Kidney (tissue), 14 donors: Measurements from ENCODE around the gene RPL39L. TPM values are rescaled to one million over a fixed set of nuclear protein-coding genes. Genes with fewer than 3 reads are reported as not detected.
"Not testable (repeated sequence)": the region's sequence is repeated elsewhere in the genome, so short reads cannot be mapped to it uniquely, and the experiment has no call there.

Source experiments
- DNase-seq, 5 donors: peaks; one replicate each; pipeline ENCODE4 v3.0.0-alpha.2; 2013 to 2020
- FAIRE-seq: peaks from 2 replicates; lab custom pipeline; 2012; peaks lifted over from hg19 to GRCh38; lab: Jason Lieb, UNC
- H3K27ac ChIP-seq, 2 donors: one replicate each; pipeline ENCODE4 v1.7.0; 2013; ENCODE audit warnings: low read depth in 2 of 2, low read length in 2 of 2, inconsistent platforms in 1 of 2
- H3K27me3 ChIP-seq: one replicate; pipeline ENCODE4 v1.7.1; 2013; ENCODE audit warnings: low read length, inconsistent platforms; ENCODE audit not compliant: control insufficient read depth, insufficient read depth
- H3K36me3 ChIP-seq, 3 donors: one replicate each; pipeline versions ENCODE4 v1.7.0 to v1.7.1; 2013; ENCODE audit warnings: low read length in 3 of 3, control low read depth in 1 of 3, inconsistent platforms in 1 of 3; ENCODE audit not compliant: insufficient read depth in 3 of 3, control insufficient read depth in 2 of 3
- H3K4me1 ChIP-seq, 3 donors: one replicate each; pipeline versions ENCODE4 v1.7.0 to v1.7.1; 2013; ENCODE audit warnings: low read length in 3 of 3, inconsistent platforms in 1 of 3, low read depth in 1 of 3; ENCODE audit not compliant: control insufficient read depth in 2 of 3, insufficient read depth in 2 of 3
- H3K4me3 ChIP-seq, 3 donors: one replicate each; pipeline versions ENCODE4 v1.7.0 to v1.8.1; 2013; ENCODE audit warnings: low read length in 3 of 3, control low read depth in 1 of 3, inconsistent platforms in 1 of 3
- H3K9ac ChIP-seq, 3 donors: one replicate each; pipeline versions ENCODE4 v1.7.0 to v1.7.1; 2013; ENCODE audit warnings: low read length in 3 of 3, control low read depth in 1 of 3, inconsistent platforms in 1 of 3
- H3K9me3 ChIP-seq, 3 donors: one replicate each; pipeline versions ENCODE4 v1.7.0 to v1.7.1; 2013; ENCODE audit warnings: low read length in 3 of 3, control low read depth in 1 of 3, inconsistent platforms in 1 of 3; ENCODE audit not compliant: control insufficient read depth in 2 of 3, insufficient read depth in 1 of 3
- CTCF ChIP-seq: IDR thresholded peaks from 3 replicates; pipeline ENCODE4 v1.5.1; 2012; ENCODE audit warnings: mild to moderate bottlenecking, moderate library complexity, borderline replicate concordance; ENCODE audit not compliant: insufficient read depth; ENCODE audit errors: extremely low read depth
- intact Hi-C: fragments of 100-400 bp; cut with DNase I; formaldehyde crosslinking; loops from one replicate; pipeline ENCODE4 v1.11.1; 2022
- polyA plus RNA-seq: library from polyadenylated mRNA; stranded (reverse); fragments of 350-450 nt; fragmentation: Illumina TruSeq; extraction: RNeasy Lipid Tissue Mini Kit (QIAGEN cat#74804); gene quantifications from one replicate; pipeline ENCODE4 v1.2.3, GENCODE V29; 2014; ENCODE audit warnings: low read depth, low replicate concordance; ENCODE audit not compliant: insufficient read depth
- total RNA-seq: library from RNA; stranded (reverse); fragmentation: NEBNext Ultra II Directional; extraction: Animal tissue kit (Norgen Biotek cat#: 25700); gene quantifications from one replicate; pipeline ENCODE4 v1.2.1, GENCODE V29; 2021
- donor health status: control.
- donor health status: control.
- donor health status: control.
- donor health status: control.
- donor health status: control.
- donor health status: DM: yes; HTN: yes; CAD: no.
- donor health status: Normal renal cell carcinoma (clear cell type).

The RPL39L gene
- total and polyA plus RNA-seq, 2 donors from 2014 or later, result 5.7 to 10.9 TPM

DNA sequence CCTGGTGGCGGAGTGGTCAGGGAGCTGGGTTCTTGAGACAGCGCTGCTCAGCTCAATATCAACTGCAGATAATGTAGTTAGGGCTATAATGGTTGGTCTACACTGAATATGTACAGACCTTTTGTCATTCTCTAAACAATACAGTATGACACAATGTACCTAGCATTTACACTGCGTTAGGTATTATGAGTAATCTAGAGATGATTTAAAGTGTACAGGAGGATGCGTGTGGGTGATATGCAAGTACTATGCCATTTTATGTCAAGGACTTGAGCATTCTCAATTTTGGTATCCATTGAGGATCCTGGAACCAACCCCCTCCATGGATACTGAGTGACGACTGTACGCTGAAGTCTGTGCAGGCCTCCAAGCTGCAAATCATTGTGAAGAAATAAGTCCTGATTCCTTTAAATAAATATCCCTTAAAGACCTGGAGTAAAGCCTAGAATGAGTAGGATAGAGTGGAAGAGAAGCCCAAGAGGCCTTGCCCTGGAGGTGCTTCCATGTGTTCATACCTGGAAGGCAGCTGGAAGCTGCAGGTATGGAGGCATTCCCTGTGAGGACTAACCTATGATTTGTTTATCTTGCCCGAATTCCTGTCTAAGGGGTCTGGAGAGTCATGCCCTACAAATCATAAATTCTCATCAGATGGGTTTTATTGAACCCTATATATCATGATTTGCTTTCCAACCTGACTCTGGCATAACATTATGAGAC is 42.3 kb upstream of the RPL39L start:
- no peak for TF ChIP-seq CTCF
- Histone ChIP-seq H3K4me1 (no peaks in the 10 kb centered on the region), H3K9ac (no peak overlapping the region), H3K27ac (no peak overlapping the region), H3K4me3 (no peak overlapping the region), H3K27me3 (no peaks in the 10 kb centered on the region), H3K36me3 (no peaks in the 10 kb centered on the region), H3K9me3 (no peaks in the 10 kb centered on the region)
- intact Hi-C loops, result no loop called here
- DNase-seq (no peak), FAIRE-seq (no peak)

DNA sequence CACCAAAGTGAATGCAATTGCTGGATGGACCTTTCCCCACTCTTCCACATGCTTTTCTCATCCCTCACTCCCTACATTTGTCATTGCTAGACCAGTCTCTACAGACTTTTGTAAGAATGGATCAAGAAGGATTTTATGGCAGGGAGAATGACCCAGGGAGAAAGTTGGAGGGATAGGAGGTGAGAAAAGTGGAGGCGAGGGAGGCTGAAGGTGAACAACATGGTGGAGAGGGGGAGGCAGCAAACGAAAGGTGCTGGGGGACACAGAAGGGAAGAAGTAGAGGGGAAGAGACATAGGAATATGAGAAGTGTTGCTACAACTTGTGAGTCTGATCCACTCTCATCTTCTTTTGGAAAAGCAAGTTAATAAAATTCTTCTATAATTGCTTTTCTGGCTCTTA is 33.6 kb upstream of the RPL39L start:
- Histone ChIP-seq H3K27me3 (no peaks in the 10 kb centered on the region), H3K27ac (no peak overlapping the region), H3K4me3 (no peak overlapping the region), H3K36me3 (no peaks in the 10 kb centered on the region), H3K9me3 (no peaks in the 10 kb centered on the region), H3K4me1 (no peaks in the 10 kb centered on the region), H3K9ac (no peak overlapping the region)
- intact Hi-C loops, result no loop called here
- TF ChIP-seq CTCF, result no peak
- no peak for FAIRE-seq
- no peak for DNase-seq

DNA sequence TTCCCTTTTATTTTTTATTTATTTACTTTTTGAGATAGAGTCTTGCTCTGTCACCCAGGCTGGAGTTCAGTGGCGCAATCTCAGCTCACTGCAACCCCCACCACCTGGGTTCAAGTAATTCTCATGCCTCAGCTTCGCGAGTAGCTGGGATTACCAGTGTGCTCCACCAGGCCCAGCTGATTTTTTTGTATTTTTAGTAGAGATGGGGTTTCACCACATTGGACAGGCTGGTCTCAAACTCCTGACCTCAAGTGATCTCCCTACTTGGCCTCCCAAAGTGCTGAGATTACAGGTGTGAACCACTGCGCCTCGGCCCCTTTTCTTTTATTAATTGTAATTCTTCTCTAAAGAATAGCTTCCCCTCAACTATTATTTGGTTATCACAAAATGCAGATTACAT is 31.6 kb upstream of the RPL39L start:
- H3K27me3 ChIP-seq, H3K36me3 ChIP-seq, intact Hi-C loops, DNase-seq, H3K4me1 ChIP-seq, FAIRE-seq, H3K27ac ChIP-seq, H3K9ac ChIP-seq, H3K4me3 ChIP-seq, H3K9me3 ChIP-seq: not testable (repeated sequence)

- no peak overlapping the region for H3K4me3 ChIP-seq
- peaks cover 0 to 6% (median 0%) of the 10 kb centered on the region in 3 donors for H3K4me1 ChIP-seq
- no peaks in the 10 kb centered on the region for H3K36me3 ChIP-seq
- no peak for TF ChIP-seq CTCF
- H3K9ac ChIP-seq, result no peak overlapping the region
- intact Hi-C loops, result loop anchor here (10.0 kb wide), 1 partner anchor 325 kb away; the partner anchor contains the start of gene ADIPOQ
- no peaks in the 10 kb centered on the region for H3K27me3 ChIP-seq
- H3K9me3 ChIP-seq, result no peaks in the 10 kb centered on the region
- DNase-seq (no peak), FAIRE-seq (no peak)
- no peak overlapping the region for H3K27ac ChIP-seq
These were observed 30.1 kb upstream of the RPL39L start for GRCh38 chr3:187169231-187169960.
